Measurements from ENCODE around the gene PAX4. TPM values are rescaled to one million over a fixed set of nuclear protein-coding genes. Genes with fewer than 3 reads are reported as not detected.

PAX4 gene
- polyA plus RNA-seq, 1 donor from 2014 or later, result not detected

DNA sequence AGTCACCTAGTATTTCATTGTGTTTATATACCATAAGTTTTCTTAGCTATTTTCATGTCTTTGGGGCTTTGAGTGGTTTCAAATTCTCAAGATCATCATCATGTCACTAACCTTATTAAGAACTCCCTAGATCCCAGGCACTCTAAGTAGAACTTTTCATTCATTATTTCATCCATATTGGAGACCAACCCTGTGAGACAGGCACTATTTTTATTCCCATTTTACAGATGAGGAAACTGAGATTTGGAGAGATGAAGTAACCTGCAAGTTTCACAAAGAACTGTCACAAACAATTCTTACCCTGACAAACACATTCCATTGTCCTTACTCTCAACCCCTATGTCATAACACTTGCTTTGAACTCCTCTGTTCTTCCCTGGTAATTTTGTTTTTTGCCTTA, 20.3 kb upstream of the PAX4 start:
- Histone ChIP-seq H3K9me3 (ENCODE audit: low read length) (no peaks in the 10 kb centered on the region), H3K4me3 (ENCODE audit: low read length) (no peak overlapping the region), H3K36me3 (ENCODE audit: insufficient read depth, low read length) (no peaks in the 10 kb centered on the region), H3K27ac (ENCODE audit: low read length) (no peak overlapping the region), H3K79me2 (replicated peaks; ENCODE audit: insufficient read depth, low read length) (no peaks in the 10 kb centered on the region), H2AFZ (ENCODE audit: low read depth, low read length) (no peak overlapping the region), H3K4me2 (ENCODE audit: low read length) (no peak overlapping the region), H3K27me3 (ENCODE audit: insufficient read depth, low read depth, low read length) (no peaks in the 10 kb centered on the region), H3F3A (ENCODE audit: insufficient read depth, low read length, poor library complexity, severe bottlenecking) (no peaks in the 10 kb centered on the region), H3K9ac (ENCODE audit: low read length) (no peak overlapping the region), H4K20me1 (ENCODE audit: insufficient read depth) (no peaks in the 10 kb centered on the region), H3K9me2 (ENCODE audit: insufficient read depth, low read length) (no peaks in the 10 kb centered on the region)
- TF ChIP-seq MXI1 (conservative IDR thresholded peaks at IDR 0.05; ENCODE audit: poor library complexity, severe bottlenecking) (no peak), TAF1 (IDR thresholded peaks at IDR 0.05; ENCODE audit: low read depth) (no peak), RAD21 (conservative IDR thresholded peaks at IDR 0.05) (no peak), POLR2AphosphoS5 (IDR thresholded peaks at IDR 0.05) (no peak), EZH2 (IDR thresholded peaks at IDR 0.05; ENCODE audit: borderline replicate concordance, insufficient read depth, low read length, poor library complexity, severe bottlenecking) (no peak), SMC3 (conservative IDR thresholded peaks at IDR 0.05; ENCODE audit: poor library complexity) (no peak), EP300 (conservative IDR thresholded peaks at IDR 0.05; ENCODE audit: poor library complexity, severe bottlenecking) (no peak)
- TF ChIP-seq, protein P1, sequence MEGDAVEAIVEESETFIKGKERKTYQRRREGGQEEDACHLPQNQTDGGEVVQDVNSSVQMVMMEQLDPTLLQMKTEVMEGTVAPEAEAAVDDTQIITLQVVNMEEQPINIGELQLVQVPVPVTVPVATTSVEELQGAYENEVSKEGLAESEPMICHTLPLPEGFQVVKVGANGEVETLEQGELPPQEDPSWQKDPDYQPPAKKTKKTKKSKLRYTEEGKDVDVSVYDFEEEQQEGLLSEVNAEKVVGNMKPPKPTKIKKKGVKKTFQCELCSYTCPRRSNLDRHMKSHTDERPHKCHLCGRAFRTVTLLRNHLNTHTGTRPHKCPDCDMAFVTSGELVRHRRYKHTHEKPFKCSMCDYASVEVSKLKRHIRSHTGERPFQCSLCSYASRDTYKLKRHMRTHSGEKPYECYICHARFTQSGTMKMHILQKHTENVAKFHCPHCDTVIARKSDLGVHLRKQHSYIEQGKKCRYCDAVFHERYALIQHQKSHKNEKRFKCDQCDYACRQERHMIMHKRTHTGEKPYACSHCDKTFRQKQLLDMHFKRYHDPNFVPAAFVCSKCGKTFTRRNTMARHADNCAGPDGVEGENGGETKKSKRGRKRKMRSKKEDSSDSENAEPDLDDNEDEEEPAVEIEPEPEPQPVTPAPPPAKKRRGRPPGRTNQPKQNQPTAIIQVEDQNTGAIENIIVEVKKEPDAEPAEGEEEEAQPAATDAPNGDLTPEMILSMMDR (IDR thresholded peaks at IDR 0.05; ENCODE audit: poor library complexity, severe bottlenecking), result no peak
- TF ChIP-seq, protein P2, sequence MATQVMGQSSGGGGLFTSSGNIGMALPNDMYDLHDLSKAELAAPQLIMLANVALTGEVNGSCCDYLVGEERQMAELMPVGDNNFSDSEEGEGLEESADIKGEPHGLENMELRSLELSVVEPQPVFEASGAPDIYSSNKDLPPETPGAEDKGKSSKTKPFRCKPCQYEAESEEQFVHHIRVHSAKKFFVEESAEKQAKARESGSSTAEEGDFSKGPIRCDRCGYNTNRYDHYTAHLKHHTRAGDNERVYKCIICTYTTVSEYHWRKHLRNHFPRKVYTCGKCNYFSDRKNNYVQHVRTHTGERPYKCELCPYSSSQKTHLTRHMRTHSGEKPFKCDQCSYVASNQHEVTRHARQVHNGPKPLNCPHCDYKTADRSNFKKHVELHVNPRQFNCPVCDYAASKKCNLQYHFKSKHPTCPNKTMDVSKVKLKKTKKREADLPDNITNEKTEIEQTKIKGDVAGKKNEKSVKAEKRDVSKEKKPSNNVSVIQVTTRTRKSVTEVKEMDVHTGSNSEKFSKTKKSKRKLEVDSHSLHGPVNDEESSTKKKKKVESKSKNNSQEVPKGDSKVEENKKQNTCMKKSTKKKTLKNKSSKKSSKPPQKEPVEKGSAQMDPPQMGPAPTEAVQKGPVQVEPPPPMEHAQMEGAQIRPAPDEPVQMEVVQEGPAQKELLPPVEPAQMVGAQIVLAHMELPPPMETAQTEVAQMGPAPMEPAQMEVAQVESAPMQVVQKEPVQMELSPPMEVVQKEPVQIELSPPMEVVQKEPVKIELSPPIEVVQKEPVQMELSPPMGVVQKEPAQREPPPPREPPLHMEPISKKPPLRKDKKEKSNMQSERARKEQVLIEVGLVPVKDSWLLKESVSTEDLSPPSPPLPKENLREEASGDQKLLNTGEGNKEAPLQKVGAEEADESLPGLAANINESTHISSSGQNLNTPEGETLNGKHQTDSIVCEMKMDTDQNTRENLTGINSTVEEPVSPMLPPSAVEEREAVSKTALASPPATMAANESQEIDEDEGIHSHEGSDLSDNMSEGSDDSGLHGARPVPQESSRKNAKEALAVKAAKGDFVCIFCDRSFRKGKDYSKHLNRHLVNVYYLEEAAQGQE (IDR thresholded peaks at IDR 0.05; ENCODE audit: borderline replicate concordance), result no peak

- Histone ChIP-seq H2AFZ (ENCODE audit: low read depth, low read length) (no peak overlapping the region), H3K36me3 (ENCODE audit: insufficient read depth, low read length) (no peaks in the 10 kb centered on the region), H3F3A (ENCODE audit: insufficient read depth, low read length, poor library complexity, severe bottlenecking) (no peaks in the 10 kb centered on the region), H3K9ac (ENCODE audit: low read length) (no peak overlapping the region), H3K4me2 (ENCODE audit: low read length) (no peak overlapping the region), H4K20me1 (ENCODE audit: insufficient read depth) (no peaks in the 10 kb centered on the region), H3K27ac (ENCODE audit: low read length) (no peak overlapping the region), H3K4me3 (ENCODE audit: low read length) (no peak overlapping the region), H3K27me3 (ENCODE audit: insufficient read depth, low read depth, low read length) (no peaks in the 10 kb centered on the region), H3K79me2 (replicated peaks; ENCODE audit: insufficient read depth, low read length) (no peaks in the 10 kb centered on the region), H3K9me3 (ENCODE audit: low read length) (no peaks in the 10 kb centered on the region), H3K9me2 (ENCODE audit: insufficient read depth, low read length) (no peaks in the 10 kb centered on the region)
- no peak for TF ChIP-seq MXI1 (conservative IDR thresholded peaks at IDR 0.05; ENCODE audit: poor library complexity, severe bottlenecking)
- no peak for TF ChIP-seq POLR2AphosphoS5 (IDR thresholded peaks at IDR 0.05)
- TF ChIP-seq, protein P2 (IDR thresholded peaks at IDR 0.05; ENCODE audit: borderline replicate concordance), result no peak
- TF ChIP-seq, protein P1 (IDR thresholded peaks at IDR 0.05; ENCODE audit: poor library complexity, severe bottlenecking), result no peak
- TF ChIP-seq RAD21 (conservative IDR thresholded peaks at IDR 0.05), result no peak
- TF ChIP-seq SMC3 (conservative IDR thresholded peaks at IDR 0.05; ENCODE audit: poor library complexity), result no peak
- no peak for TF ChIP-seq TAF1 (IDR thresholded peaks at IDR 0.05; ENCODE audit: low read depth)
- no peak for TF ChIP-seq EP300 (conservative IDR thresholded peaks at IDR 0.05; ENCODE audit: poor library complexity, severe bottlenecking)
- no peak for TF ChIP-seq EZH2 (IDR thresholded peaks at IDR 0.05; ENCODE audit: borderline replicate concordance, insufficient read depth, low read length, poor library complexity, severe bottlenecking)
Measured at GRCh38 chr7:127635659-127636285, 17.8 kb upstream of the PAX4 start.

All from neural cell (in vitro differentiated cells).